Islet of Langerhans (tissue), 1 donor: ENCODE results near the gene FBXO8.

Source experiments
- FAIRE-seq: peaks from one replicate; lab custom pipeline; 2011; peaks lifted over from hg19 to GRCh38; lab: Jason Lieb, UNC

Gene FBXO8

GRCh38 chr4:174282836-174283506 is 496 bp downstream of the FBXO8 start:
- FAIRE-seq, result no peak

- FAIRE-seq, result no peak
Observed at GRCh38 chr4:174281901-174282300, 1.6 kb downstream of the FBXO8 start.

GRCh38 chr4:174281182-174281737 is 2.2 kb downstream of the FBXO8 start:
- no peak for FAIRE-seq

GRCh38 chr4:174279433-174280155 is 3.9 kb downstream of the FBXO8 start:
- FAIRE-seq, result peak; percentile 66

GRCh38 chr4:174278467-174278866 is 5.0 kb downstream of the FBXO8 start:
- peak; percentile 33 for FAIRE-seq

- FAIRE-seq, result no peak
Observed at GRCh38 chr4:174277433-174277832, 6.0 kb downstream of the FBXO8 start.

- FAIRE-seq, result peak; percentile 73
Observed at GRCh38 chr4:174275101-174275500, 8.4 kb downstream of the FBXO8 start.

GRCh38 chr4:174274436-174274835 is 9.0 kb downstream of the FBXO8 start:
- no peak for FAIRE-seq

GRCh38 chr4:174273930-174274329 is 9.5 kb downstream of the FBXO8 start:
- FAIRE-seq, result no peak

GRCh38 chr4:174266416-174266815 is 17.1 kb downstream of the FBXO8 start:
- no peak for FAIRE-seq

GRCh38 chr4:174265916-174266315 is 17.6 kb downstream of the FBXO8 start:
- peak; percentile 99 for FAIRE-seq

- no peak for FAIRE-seq
Observed at GRCh38 chr4:174263445-174263736, 20.1 kb downstream of the FBXO8 start.

GRCh38 chr4:174262624-174263444 is 20.6 kb downstream of the FBXO8 start:
- FAIRE-seq, result peak; percentile 68

GRCh38 chr4:174261432-174261831 is 22.0 kb downstream of the FBXO8 start:
- peak; percentile 99 for FAIRE-seq

- FAIRE-seq, result no peak
Observed at GRCh38 chr4:174260099-174260498, 23.4 kb downstream of the FBXO8 start.

GRCh38 chr4:174259580-174259979 is 23.9 kb downstream of the FBXO8 start:
- no peak for FAIRE-seq

- FAIRE-seq, result peak; percentile 36
Observed at GRCh38 chr4:174256277-174256713, 27.2 kb downstream of the FBXO8 start.

- no peak for FAIRE-seq
Observed at GRCh38 chr4:174255786-174256185, 27.7 kb downstream of the FBXO8 start.

- FAIRE-seq, result peak; percentile 21
Observed at GRCh38 chr4:174255374-174255773, 28.1 kb downstream of the FBXO8 start.

- no peak for FAIRE-seq
Observed at GRCh38 chr4:174254613-174255012, 28.9 kb downstream of the FBXO8 start.

GRCh38 chr4:174252412-174252811 is 31.1 kb downstream of the FBXO8 start:
- FAIRE-seq, result no peak

- no peak for FAIRE-seq
Observed at GRCh38 chr4:174248407-174248806, 35.1 kb downstream of the FBXO8 start.

- FAIRE-seq, result no peak
Observed at GRCh38 chr4:174245714-174246113, 37.8 kb downstream of the FBXO8 start.
